Endodermal cell (in vitro differentiated cells): Measurements from ENCODE around the gene SEC16A. TPM values are rescaled to one million over a fixed set of nuclear protein-coding genes. Genes with fewer than 3 reads are reported as not detected.

Experiments used
- DNase-seq: peaks from one replicate; pipeline ENCODE4 v3.0.0-alpha.2; 2017
- H3K27ac ChIP-seq: 2 replicates; pipeline ENCODE4 v1.5.1; 2013; ENCODE audit warnings: mild to moderate bottlenecking, low read depth, low read length, moderate library complexity
- H3K27me3 ChIP-seq: 2 replicates; pipeline ENCODE4 v1.6.1; 2013; ENCODE audit warnings: mild to moderate bottlenecking, low read length, moderate library complexity; ENCODE audit not compliant: insufficient read depth, control insufficient read depth, poor library complexity, severe bottlenecking
- H3K36me3 ChIP-seq: 2 replicates; pipeline ENCODE4 v1.7.0; 2013; ENCODE audit warnings: mild to moderate bottlenecking, low read length, moderate library complexity; ENCODE audit not compliant: control insufficient read depth, insufficient read depth
- H3K4me1 ChIP-seq: one replicate; pipeline ENCODE4 v1.7.0; 2013; ENCODE audit warnings: low read length; ENCODE audit not compliant: control insufficient read depth, insufficient read depth
- H3K4me3 ChIP-seq: 2 replicates; pipeline ENCODE4 v1.5.1; 2013; ENCODE audit warnings: mild to moderate bottlenecking, low read length, moderate library complexity
- H3K9ac ChIP-seq: 2 replicates; pipeline ENCODE4 v1.6.1; 2013; ENCODE audit warnings: mild to moderate bottlenecking, low read length, moderate library complexity; ENCODE audit not compliant: poor library complexity, severe bottlenecking; ENCODE audit errors: extremely low read depth
- H3K9me3 ChIP-seq: 2 replicates; pipeline ENCODE4 v1.6.1; 2013; ENCODE audit warnings: mild to moderate bottlenecking, low read length, moderate library complexity; ENCODE audit not compliant: control insufficient read depth
- H3K27ac Mint-ChIP-seq: 2 replicates; pipeline ENCODE4 v1.8.0; 2020; ENCODE audit warnings: mixed read lengths
- H3K27me3 Mint-ChIP-seq: 2 replicates; pipeline ENCODE4 v1.8.0; 2021; ENCODE audit warnings: mild to moderate bottlenecking, mixed read lengths; ENCODE audit not compliant: insufficient read depth
- H3K36me3 Mint-ChIP-seq: 2 replicates; pipeline ENCODE4 v1.8.0; 2020; ENCODE audit warnings: low read depth, mixed read lengths
- H3K4me1 Mint-ChIP-seq: 2 replicates; pipeline ENCODE4 v1.8.0; 2020; ENCODE audit warnings: mixed read lengths
- H3K4me3 Mint-ChIP-seq: 2 replicates; pipeline ENCODE4 v1.8.0; 2020; ENCODE audit warnings: mild to moderate bottlenecking, moderate library complexity, mixed read lengths
- H3K9me3 Mint-ChIP-seq: 2 replicates; pipeline ENCODE4 v1.8.0; 2020; ENCODE audit warnings: mild to moderate bottlenecking, mixed read lengths
- CTCF ChIP-seq: fragments of 200-600 bp; sonication (generic); conservative IDR thresholded peaks from 2 replicates; pipeline ENCODE4 v1.5.0; 2021; ENCODE audit warnings: antibody characterized with exemption, mild to moderate bottlenecking
- WGBS, 2 experiments: methylation state at CpG; one replicate each; pipeline versions ENCODE4 v1.1.5 to v1.1.7; 2013; ENCODE audit warnings: missing lambda C conversion rate in 2 of 2, mixed read lengths in 1 of 2; ENCODE audit not compliant: insufficient coverage in 1 of 2, insufficient read length in 1 of 2; 5-methylcytosine and 5-hydroxymethylcytosine counted together
- total RNA-seq, 2 donors: library from RNA; stranded (reverse); fragmentation: NEBNext Ultra II Directional in 1 of 2; extraction: Animal tissue kit (Norgen Biotek cat#: 25700) in 1 of 2; gene quantifications; 2 replicates in 1 of 2; 3 replicates in 1 of 2; pipeline ENCODE4 v1.2.1, GENCODE V29; 2021

The SEC16A gene
- total RNA-seq, 2 donors from 2014 or later: 54.6 to 60.7 TPM

- DNase-seq: no peak
- WGBS, 2 experiments: 93 to 95% methylated on average over 11 to 25 of the region's 25 CpGs
- H3K9ac ChIP-seq: no peak overlapping the region
Measured at GRCh38 chr9:136476369-136477150, 6.3 kb downstream of the SEC16A start.

GRCh38 chr9:136474974-136475865 is 7.6 kb downstream of the SEC16A start:
- peaks cover 61% of the 10 kb centered on the region for H3K36me3 Mint-ChIP-seq
- H3K4me1 Mint-ChIP-seq: peaks cover 3% of the 10 kb centered on the region
- DNase-seq: no peak
- 95 to 98% methylated on average over 33 to 34 of the region's 34 CpGs for WGBS, 2 experiments
- peaks cover 3% of the 10 kb centered on the region for H3K4me1 ChIP-seq
- no peak overlapping the region for H3K4me3 ChIP-seq
- no peaks in the 10 kb centered on the region for H3K27me3 Mint-ChIP-seq
- no peak overlapping the region for H3K27ac ChIP-seq
- no peaks in the 10 kb centered on the region for H3K27me3 ChIP-seq
- H3K9me3 Mint-ChIP-seq: no peaks in the 10 kb centered on the region
- H3K27ac Mint-ChIP-seq: no peak overlapping the region
- no peaks in the 10 kb centered on the region for H3K9me3 ChIP-seq
- peaks cover 95% of the 10 kb centered on the region for H3K36me3 ChIP-seq
- no peak for TF ChIP-seq CTCF
- no peak overlapping the region for H3K4me3 Mint-ChIP-seq
- H3K9ac ChIP-seq: no peak overlapping the region

More at GRCh38 chr9:136476369-136477150, 6.3 kb downstream of the SEC16A start:
- H3K4me3 ChIP-seq: no peak overlapping the region
- H3K9me3 ChIP-seq: no peaks in the 10 kb centered on the region
- H3K27me3 ChIP-seq: no peaks in the 10 kb centered on the region
- H3K27ac ChIP-seq: no peak overlapping the region
- H3K4me1 ChIP-seq: peaks cover 4% of the 10 kb centered on the region
- H3K36me3 Mint-ChIP-seq: peaks cover 55% of the 10 kb centered on the region
- no peaks in the 10 kb centered on the region for H3K9me3 Mint-ChIP-seq
- no peaks in the 10 kb centered on the region for H3K27me3 Mint-ChIP-seq
- TF ChIP-seq CTCF: no peak
- peaks cover 11% of the 10 kb centered on the region for H3K4me1 Mint-ChIP-seq
- H3K36me3 ChIP-seq: peaks cover 83% of the 10 kb centered on the region
- no peak overlapping the region for H3K27ac Mint-ChIP-seq
- no peak overlapping the region for H3K4me3 Mint-ChIP-seq

DNA sequence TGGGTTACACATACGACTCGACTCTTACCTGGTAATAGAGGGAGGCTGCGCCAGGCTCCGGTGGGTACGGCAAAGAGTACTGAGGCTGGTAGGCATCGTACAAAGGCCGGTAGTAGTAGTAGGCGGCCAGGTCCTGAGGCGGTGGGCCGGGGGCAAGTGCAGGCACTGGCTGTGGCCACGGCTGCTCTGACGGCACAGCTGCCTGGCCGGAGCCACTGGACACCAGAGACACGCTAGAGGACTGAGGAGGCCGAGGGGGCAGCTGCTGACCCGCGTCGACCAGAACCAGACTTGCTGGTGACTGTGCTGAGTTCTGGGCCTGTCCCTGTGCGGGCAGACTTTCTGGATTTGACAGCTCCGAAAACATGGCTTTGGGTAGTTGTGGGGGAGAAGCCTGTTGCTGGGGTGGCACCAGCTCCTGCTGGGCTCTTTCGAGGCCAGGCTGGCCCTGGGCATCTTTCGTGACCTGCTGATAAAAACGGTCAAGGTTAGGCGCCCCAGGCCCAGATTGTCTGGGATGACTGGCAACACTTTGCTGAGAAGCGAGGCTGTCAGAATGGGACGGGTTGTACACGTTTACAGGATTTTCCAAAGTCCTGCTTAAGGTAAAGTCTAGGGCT is 8.7 kb downstream of the SEC16A start:
- no peak overlapping the region for H3K4me3 ChIP-seq
- Mint-ChIP-seq H3K36me3 (peaks cover 62% of the 10 kb centered on the region), H3K4me1 (no peaks in the 10 kb centered on the region), H3K27ac (no peak overlapping the region), H3K4me3 (no peak overlapping the region), H3K9me3 (no peaks in the 10 kb centered on the region), H3K27me3 (no peaks in the 10 kb centered on the region)
- TF ChIP-seq CTCF: no peak
- no peak for DNase-seq
- peaks cover 97% of the 10 kb centered on the region for H3K36me3 ChIP-seq
- WGBS, 2 experiments: 92% methylated on average over 21 to 27 of the region's 27 CpGs
- no peaks in the 10 kb centered on the region for H3K9me3 ChIP-seq
- no peak overlapping the region for H3K27ac ChIP-seq
- no peaks in the 10 kb centered on the region for H3K4me1 ChIP-seq
- no peaks in the 10 kb centered on the region for H3K27me3 ChIP-seq
- no peak overlapping the region for H3K9ac ChIP-seq
